Progenitor cell of endocrine pancreas (in vitro differentiated cells): ENCODE results near the gene PLCB4. TPM values are rescaled to one million over a fixed set of nuclear protein-coding genes. Genes with fewer than 3 reads are reported as not detected.

Experiments
- DNase-seq: peaks from one replicate; pipeline ENCODE4 v3.0.0; 2021; ENCODE audit warnings: low spot score; ENCODE audit not compliant: unreplicated experiment
- H3K27ac Mint-ChIP-seq: 2 replicates; pipeline ENCODE4 v1.8.0; 2021; ENCODE audit warnings: mild to moderate bottlenecking, moderate library complexity, mixed read lengths
- H3K27me3 Mint-ChIP-seq: 2 replicates; pipeline ENCODE4 v1.8.0; 2021; ENCODE audit warnings: mixed read lengths
- H3K36me3 Mint-ChIP-seq: 2 replicates; pipeline ENCODE4 v1.8.0; 2022; ENCODE audit warnings: mixed read lengths; ENCODE audit not compliant: insufficient read depth
- H3K4me1 Mint-ChIP-seq: 2 replicates; pipeline ENCODE4 v1.8.0; 2021; ENCODE audit warnings: low read depth, mixed read lengths
- H3K4me3 Mint-ChIP-seq: 2 replicates; pipeline ENCODE4 v1.8.0; 2021; ENCODE audit warnings: low read depth, mild to moderate bottlenecking, moderate library complexity, mixed read lengths
- H3K9me3 Mint-ChIP-seq: 2 replicates; pipeline ENCODE4 v1.8.0; 2021; ENCODE audit warnings: low read depth, mixed read lengths
- total RNA-seq: library from RNA; stranded (reverse); gene quantifications from 2 replicates; pipeline ENCODE4 v1.2.1, GENCODE V29; 2021
- TF ChIP-seq, protein P1 (sequence below): fragments of 200-600 bp; sonication (generic); IDR thresholded peaks from one replicate; pipeline ENCODE4 v1.5.0; 2021; ENCODE audit warnings: antibody characterized with exemption, mild to moderate bottlenecking; ENCODE audit not compliant: unreplicated experiment

PLCB4 gene
- total RNA-seq, 1 donor from 2014 or later = 17.2 TPM

- no peak for DNase-seq
- Mint-ChIP-seq H3K4me1 (peaks cover 14% of the 10 kb centered on the region), H3K36me3 (no peaks in the 10 kb centered on the region), H3K27ac (no peak overlapping the region), H3K27me3 (peaks cover 2% of the 10 kb centered on the region), H3K4me3 (no peak overlapping the region), H3K9me3 (no peaks in the 10 kb centered on the region)
- TF ChIP-seq, protein P1, sequence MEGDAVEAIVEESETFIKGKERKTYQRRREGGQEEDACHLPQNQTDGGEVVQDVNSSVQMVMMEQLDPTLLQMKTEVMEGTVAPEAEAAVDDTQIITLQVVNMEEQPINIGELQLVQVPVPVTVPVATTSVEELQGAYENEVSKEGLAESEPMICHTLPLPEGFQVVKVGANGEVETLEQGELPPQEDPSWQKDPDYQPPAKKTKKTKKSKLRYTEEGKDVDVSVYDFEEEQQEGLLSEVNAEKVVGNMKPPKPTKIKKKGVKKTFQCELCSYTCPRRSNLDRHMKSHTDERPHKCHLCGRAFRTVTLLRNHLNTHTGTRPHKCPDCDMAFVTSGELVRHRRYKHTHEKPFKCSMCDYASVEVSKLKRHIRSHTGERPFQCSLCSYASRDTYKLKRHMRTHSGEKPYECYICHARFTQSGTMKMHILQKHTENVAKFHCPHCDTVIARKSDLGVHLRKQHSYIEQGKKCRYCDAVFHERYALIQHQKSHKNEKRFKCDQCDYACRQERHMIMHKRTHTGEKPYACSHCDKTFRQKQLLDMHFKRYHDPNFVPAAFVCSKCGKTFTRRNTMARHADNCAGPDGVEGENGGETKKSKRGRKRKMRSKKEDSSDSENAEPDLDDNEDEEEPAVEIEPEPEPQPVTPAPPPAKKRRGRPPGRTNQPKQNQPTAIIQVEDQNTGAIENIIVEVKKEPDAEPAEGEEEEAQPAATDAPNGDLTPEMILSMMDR = no peak
These were observed 1.4 kb downstream of the PLCB4 start for GRCh38 chr20:9070304-9070703.

DNA sequence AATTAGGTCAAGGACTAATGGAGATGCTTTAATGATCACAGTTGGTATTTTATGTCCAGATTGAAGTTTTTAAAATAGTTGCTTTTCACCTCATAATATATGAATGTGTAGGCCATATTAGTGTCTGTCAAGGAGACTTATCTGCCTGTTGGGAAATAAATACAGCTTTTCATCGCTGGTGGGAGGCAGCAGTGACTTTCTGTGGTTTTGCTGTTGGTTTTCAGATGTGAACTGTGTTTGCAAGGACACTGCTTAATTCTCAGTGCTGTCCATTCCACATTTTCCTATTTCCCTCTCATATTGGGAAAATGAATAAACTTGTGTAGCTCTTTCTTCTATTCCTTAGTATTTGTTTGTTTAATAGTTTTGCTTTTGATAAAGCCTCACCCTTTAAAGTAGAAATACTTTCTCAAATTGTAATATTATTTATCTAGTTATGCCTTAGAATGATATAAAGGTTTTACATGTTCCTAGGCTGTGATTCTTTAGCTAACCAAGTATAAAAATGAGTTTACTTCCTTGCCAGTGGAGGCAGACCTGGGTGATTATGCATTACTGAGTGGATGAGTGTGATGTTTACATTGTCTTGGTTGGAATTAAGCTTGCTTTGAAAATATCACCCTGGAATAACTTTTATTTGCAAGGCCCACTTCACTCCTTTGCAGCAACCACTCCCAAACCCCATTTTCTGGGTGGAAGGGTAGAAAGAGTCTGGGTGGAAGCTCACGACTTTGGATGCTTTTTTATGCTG lies 3.3 kb downstream of the PLCB4 start:
- H3K4me3 Mint-ChIP-seq = no peak overlapping the region
- H3K4me1 Mint-ChIP-seq = peaks cover 12% of the 10 kb centered on the region
- H3K27ac Mint-ChIP-seq = no peak overlapping the region
- TF ChIP-seq, protein P1 = no peak
- H3K9me3 Mint-ChIP-seq = no peaks in the 10 kb centered on the region
- peaks cover 2% of the 10 kb centered on the region for H3K27me3 Mint-ChIP-seq
- no peak for DNase-seq
- H3K36me3 Mint-ChIP-seq = no peaks in the 10 kb centered on the region

DNA sequence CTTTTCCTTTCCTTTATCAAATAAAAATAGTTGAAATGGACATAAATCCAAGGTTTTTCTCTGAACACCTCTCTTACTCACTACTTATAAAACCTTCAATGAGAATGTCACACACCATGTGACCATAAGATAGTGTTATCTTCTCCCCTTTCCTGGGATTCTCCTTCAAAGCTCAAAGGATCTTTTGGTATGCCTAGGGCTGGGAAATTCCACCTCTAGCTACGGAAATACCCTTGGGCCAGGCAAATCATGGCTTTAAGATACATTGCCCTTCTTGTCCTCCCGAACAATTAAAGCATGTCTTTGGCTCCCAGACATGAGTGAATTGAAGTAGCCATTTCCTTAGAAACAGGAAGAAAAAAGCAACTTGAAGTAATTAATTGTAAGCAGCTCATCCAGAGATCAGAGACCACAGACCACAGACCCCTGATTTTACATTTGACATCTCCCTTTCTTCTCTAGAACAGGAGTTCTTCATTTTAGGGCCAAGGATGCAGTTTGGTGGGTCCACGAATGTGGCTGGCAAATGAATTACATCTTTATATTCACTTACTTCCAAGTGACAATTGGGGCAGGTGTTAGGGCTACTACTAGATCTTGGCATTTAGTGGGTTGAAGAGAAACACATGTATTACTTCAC lies 4.1 kb downstream of the PLCB4 start:
- H3K27ac Mint-ChIP-seq = no peak overlapping the region
- no peak for DNase-seq
- H3K27me3 Mint-ChIP-seq = peaks cover 2% of the 10 kb centered on the region
- TF ChIP-seq, protein P1 = no peak
- peaks cover 8% of the 10 kb centered on the region for H3K4me1 Mint-ChIP-seq
- no peak overlapping the region for H3K4me3 Mint-ChIP-seq
- no peaks in the 10 kb centered on the region for H3K9me3 Mint-ChIP-seq
- no peaks in the 10 kb centered on the region for H3K36me3 Mint-ChIP-seq

- Mint-ChIP-seq H3K9me3 (no peaks in the 10 kb centered on the region), H3K27ac (no peak overlapping the region), H3K4me3 (no peak overlapping the region), H3K27me3 (no peaks in the 10 kb centered on the region), H3K36me3 (no peaks in the 10 kb centered on the region), H3K4me1 (peaks cover 8% of the 10 kb centered on the region)
- TF ChIP-seq, protein P1 = no peak
- DNase-seq = no peak
These were observed 6.6 kb downstream of the PLCB4 start for GRCh38 chr20:9075264-9076095.

GRCh38 chr20:9076440-9076839 lies 7.6 kb downstream of the PLCB4 start:
- peaks cover 8% of the 10 kb centered on the region for H3K4me1 Mint-ChIP-seq
- no peaks in the 10 kb centered on the region for H3K36me3 Mint-ChIP-seq
- H3K27ac Mint-ChIP-seq = no peak overlapping the region
- H3K27me3 Mint-ChIP-seq = no peaks in the 10 kb centered on the region
- no peaks in the 10 kb centered on the region for H3K9me3 Mint-ChIP-seq
- no peak for DNase-seq
- TF ChIP-seq, protein P1 = no peak
- no peak overlapping the region for H3K4me3 Mint-ChIP-seq
